NCI-H146 treated with DMSO at 0.1 percent for 48 hours (cell line): ENCODE measurements around the gene KLF3.
"Not testable (repeated sequence)": the region's sequence is repeated elsewhere in the genome, so short reads cannot be mapped to it uniquely, and the experiment has no call there.

Experiments
- DNase-seq: peaks from one replicate; lab custom pipeline; 2025; ENCODE audit not compliant: unreplicated experiment; lab: John Stamatoyannopoulos, UW

The KLF3 gene

DNA sequence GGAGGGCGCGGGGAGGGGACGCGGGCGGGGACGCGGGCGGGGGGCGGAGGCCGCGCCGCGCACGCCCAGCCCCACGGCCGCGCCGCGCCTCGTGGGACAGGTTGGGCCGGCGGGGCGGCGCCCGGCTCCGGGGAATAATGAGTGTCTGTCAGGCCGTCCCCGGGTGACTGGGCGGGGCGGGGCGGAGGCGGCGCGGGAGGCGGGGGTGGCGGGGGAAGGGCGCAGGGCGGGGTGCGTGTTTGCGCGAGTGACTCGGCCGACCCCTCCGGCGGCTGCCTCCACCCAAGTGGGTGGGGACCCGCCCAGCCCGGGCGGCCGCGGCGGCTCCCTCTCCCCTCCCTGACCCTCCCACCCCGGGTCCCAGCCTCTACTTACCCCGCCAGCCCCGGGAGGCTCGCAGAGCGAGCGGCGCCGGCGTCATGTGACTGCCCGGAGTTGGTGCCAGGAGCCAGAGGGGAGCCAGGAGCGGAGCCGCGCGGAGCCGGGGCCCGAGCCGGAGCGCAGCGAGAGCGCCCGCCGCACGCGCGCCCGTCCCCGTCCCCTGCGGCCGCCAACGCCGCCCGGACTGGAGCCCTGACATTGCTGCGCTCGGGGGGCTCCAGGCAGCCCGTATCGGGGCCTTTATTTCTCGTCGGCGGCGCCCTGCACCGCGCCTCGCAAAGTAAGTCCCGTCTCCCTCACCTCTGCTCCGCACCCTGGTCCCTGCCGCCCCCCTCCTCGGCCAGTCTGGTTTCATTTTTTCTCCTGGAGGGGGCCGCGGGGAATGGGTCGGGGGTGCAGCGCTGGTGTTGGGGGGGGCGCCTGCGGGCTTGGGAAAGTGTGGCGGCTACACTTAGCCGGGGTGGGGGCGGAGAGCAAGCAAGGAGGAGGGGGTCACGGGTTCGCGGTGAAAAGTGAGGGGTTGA is at the start of gene KLF3:
TSS of gene KLF3 (plus strand) at position 399 of the 905 bp plus-strand sequence. CDS start 16,427 bp downstream, outside the sequence.
- peak; percentile 73 for DNase-seq

DNA sequence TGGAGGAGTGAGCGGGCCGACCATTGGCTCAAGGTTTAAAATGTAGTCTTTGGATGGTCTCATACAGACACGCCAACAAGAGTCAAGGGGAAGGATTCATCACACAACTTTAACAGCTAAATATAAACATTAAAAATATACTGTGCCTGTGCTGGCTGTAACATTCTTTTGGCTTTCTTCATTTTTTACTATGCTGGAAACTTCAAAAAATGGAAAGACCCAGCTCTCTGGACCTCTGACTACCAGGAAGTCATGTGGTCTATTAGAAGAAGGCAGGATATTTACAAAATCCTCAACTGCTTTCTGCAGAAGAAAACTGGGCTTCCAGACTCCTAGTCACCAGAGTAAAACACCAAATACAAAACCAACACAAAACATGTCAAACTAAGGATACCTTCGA is 49.8 kb upstream of the KLF3 start:
- DNase-seq, result no peak

GRCh38 chr4:38615847-38616246 is 48.2 kb upstream of the KLF3 start:
- no peak for DNase-seq

DNA sequence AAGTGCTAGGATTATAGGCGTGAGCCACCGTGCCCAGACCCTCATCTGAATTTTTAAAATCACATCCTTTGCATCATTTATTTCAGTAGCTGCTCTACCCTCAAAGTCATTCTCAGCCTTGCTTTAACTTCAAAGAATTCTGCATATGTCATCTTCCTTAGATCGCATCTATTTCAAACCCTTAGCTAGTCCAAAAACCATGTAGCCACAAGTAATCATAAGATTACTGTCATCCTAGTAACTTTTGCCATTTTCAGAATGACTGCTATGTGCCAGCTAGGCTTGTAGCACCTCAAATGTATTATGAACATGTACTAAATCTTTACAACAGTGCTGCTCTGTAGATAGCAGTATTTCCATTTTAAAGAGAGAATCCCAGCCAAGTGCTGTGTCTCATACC is 45.5 kb upstream of the KLF3 start:
- no peak for DNase-seq

DNA sequence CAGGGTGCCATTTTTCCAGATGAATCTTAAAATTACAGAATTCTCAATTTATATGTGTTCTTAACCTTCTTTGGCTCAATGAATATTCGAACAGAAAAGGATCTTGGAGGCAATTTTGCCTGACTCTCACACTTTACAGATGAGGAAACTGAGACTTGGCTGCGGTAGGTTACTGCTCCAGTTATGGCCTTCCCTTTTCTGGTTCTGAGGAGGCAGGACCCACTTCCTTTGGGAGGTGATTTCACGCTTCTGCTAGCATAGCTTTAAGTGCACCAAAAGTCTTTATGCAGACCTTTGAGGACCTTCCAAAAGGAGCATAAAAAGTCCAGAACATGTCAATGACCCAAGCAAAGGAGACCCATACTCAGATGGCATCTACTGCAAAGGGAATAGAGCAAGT is 44.7 kb upstream of the KLF3 start:
- no peak for DNase-seq

DNA sequence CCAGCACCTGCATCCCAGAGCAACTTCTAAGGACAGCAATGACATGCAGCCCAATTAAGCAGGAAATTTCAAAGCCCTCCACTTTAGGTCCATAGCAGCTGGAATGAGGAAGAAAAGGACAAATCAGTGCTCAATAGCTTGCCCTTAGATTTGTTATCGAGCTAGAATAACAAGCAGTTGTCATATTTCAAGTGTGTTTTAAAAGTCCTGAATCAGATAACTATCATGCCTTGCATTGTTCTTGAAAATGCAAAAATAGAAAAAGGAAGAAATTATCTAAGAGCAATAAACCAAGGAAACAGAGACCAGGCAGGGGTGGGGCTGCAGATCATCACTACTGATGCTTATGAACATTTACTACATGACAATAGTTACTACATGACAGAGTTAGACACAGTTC is 43.9 kb upstream of the KLF3 start:
- DNase-seq, result no peak

DNA sequence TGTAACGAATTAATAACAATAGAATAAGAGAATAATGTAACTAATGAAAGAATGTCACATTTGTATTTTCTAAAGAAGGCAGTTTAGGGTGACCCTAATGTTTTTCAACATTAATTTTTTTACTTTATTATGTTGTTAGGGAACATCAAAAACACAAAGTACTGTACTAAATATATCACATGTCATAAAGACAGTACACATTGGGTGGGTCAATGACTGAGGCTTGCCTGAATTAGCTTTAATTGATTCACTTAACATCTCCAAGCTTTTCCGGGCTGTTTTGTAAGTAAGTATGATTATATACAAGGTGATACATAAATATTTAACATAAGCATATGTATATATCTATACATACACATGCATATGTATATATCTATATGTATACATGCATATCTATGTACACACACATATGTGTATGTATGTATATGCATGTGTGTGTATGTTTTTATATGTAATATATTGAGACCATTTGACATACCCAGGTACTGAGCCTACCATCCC is 43.4 kb upstream of the KLF3 start:
- DNase-seq, result no peak

GRCh38 chr4:38621028-38621684 is 42.8 kb upstream of the KLF3 start:
- DNase-seq, result no peak

DNA sequence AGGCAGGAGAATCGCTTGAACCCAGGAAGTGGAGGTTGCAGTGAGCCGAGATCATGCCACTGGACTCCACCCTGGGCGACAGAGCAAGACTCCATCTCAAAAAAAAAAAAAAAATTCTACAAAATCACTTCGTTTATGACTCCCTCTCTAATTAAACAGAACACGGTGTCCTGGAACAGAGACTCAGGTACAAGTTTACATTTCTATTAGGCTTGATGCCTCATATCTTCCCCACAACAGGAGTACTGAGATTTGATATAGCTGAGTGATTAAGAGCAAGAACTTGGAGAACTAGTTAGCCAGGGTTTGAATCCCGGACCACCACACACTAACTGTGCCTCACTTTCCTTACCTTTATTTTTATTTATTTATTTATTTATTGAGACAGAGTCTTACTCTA is 42.2 kb upstream of the KLF3 start:
- no peak for DNase-seq

DNA sequence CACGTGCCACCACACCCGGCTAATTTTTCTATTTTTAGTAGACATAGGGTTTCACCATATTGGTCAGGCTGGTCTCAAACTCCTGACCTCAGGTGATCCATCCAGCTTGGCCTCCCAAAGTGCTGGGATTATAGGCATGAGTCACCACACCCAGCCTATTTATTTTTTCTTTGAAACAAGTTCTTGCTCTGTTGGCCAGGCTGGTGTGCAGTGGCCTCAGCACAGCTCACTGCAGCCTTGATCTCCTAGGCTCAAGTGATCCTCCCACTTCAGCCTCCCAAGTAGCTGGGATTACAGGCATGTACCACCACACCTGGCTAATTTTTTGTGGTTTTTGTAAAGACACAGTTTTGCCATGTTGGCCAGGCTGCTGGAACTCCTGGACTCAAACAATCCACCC is 41.7 kb upstream of the KLF3 start:
- DNase-seq, result not testable (repeated sequence)

- DNase-seq, result no peak
Measured at GRCh38 chr4:38623260-38623659, 40.7 kb upstream of the KLF3 start.

GRCh38 chr4:38624311-38624710 is 39.7 kb upstream of the KLF3 start:
- DNase-seq, result no peak

- DNase-seq, result no peak
Measured at GRCh38 chr4:38625508-38625907, 38.5 kb upstream of the KLF3 start.

- DNase-seq, result not testable (repeated sequence)
Measured at GRCh38 chr4:38626901-38627444, 37.0 kb upstream of the KLF3 start.

DNA sequence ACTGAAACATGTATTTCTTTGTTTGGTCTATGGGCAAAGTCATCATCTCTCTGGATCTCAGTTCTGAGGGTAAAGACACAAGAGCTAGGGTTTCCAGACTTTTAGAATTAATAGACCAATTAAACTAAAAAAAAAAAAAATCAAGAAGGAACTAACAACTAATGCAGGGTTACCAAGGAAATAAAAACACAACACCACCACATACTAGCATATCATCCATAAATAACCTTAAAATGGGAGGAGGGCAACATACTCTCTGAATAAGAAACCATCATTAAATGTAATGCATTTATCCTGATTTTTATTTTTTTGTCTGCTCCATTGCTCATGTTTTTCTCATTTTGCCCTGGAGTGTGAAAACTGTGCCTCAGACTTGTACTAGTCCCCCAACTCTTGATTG is 33.5 kb upstream of the KLF3 start:
- no peak for DNase-seq

- DNase-seq, result no peak
Measured at GRCh38 chr4:38634047-38634759, 29.8 kb upstream of the KLF3 start.

DNA sequence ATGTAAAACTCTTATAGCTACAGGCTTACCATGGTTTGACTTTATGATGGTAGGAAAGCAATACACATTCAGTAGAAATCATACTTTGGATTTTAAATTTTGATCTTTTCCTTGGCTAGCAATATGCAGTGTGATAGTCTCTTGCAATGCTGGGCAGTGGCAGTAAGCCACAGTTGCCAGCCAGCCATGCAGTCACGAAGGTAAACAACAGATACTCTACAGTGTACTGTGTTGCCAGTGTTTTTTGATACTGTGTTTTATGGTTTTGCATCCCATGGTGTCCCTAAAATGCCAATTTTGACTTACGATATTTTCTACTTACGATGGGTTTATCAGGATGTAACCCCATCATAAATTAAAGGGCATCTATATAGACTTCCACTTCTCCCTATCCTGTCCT is 24.8 kb upstream of the KLF3 start:
- DNase-seq, result no peak

GRCh38 chr4:38641811-38642210 is 22.2 kb upstream of the KLF3 start:
- no peak for DNase-seq

- DNase-seq, result no peak
Measured at GRCh38 chr4:38644201-38644600, 19.8 kb upstream of the KLF3 start.

GRCh38 chr4:38647101-38647819 is 16.7 kb upstream of the KLF3 start:
- no peak for DNase-seq

DNA sequence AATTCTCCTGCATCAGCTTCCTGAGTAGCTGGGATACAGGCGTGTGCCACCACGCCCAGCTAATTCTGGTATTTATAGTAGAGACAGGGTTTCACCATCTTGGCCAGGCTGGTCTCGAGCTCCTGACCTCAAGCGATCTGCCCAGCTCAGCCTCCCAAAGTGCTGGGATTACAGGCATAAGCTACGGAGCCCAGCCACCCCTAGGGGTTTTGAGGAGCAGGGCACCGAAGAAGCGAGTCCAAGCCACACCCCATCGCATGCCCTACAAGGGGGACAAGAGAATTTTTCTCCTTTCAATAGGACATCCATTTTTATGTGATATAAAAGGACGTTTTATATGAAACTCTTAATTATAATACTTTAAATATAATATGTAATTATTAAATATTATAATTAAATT is 13.9 kb upstream of the KLF3 start:
- DNase-seq, result no peak
